Osteoblast (primary cell): ENCODE results near the gene PCSK9. TPM values are rescaled to one million over a fixed set of nuclear protein-coding genes. Genes with fewer than 3 reads are reported as not detected.

ENCODE experiments used
- DNase-seq: peaks from one replicate; pipeline ENCODE4 v3.0.0; 2011; ENCODE audit warnings: low spot score, mixed read lengths; ENCODE audit not compliant: insufficient read length; ENCODE audit errors: missing footprints
- H2AFZ ChIP-seq: 2 replicates; pipeline ENCODE4 v1.6.0; 2011; ENCODE audit warnings: mild to moderate bottlenecking, low read length
- H3K27ac ChIP-seq: 2 replicates; pipeline ENCODE4 v1.5.1; 2011; ENCODE audit warnings: mild to moderate bottlenecking, low read depth, low read length, moderate library complexity
- H3K27me3 ChIP-seq: 2 replicates; pipeline ENCODE4 v1.6.0; 2012; ENCODE audit warnings: mild to moderate bottlenecking, control low read depth, inconsistent platforms, low read length, moderate library complexity; ENCODE audit not compliant: insufficient read depth
- H3K36me3 ChIP-seq: 2 replicates; pipeline ENCODE4 v1.5.1; 2011; ENCODE audit warnings: mild to moderate bottlenecking, low read length, control low read depth, moderate library complexity; ENCODE audit not compliant: insufficient read depth
- H3K4me1 ChIP-seq: 2 replicates; pipeline ENCODE4 v1.5.1; 2011; ENCODE audit warnings: mild to moderate bottlenecking, low read length, control low read depth, moderate library complexity; ENCODE audit not compliant: insufficient read depth
- H3K4me2 ChIP-seq: 2 replicates; pipeline ENCODE4 v1.6.0; 2011; ENCODE audit warnings: mild to moderate bottlenecking, low read length; ENCODE audit not compliant: insufficient read depth
- H3K4me3 ChIP-seq: fragments of 200-600 bp; sonication (generic); 3 replicates; pipeline ENCODE4 v1.5.1; 2012; ENCODE audit warnings: mild to moderate bottlenecking, low read length, inconsistent platforms; ENCODE audit not compliant: insufficient read depth
- H3K79me2 ChIP-seq: 2 replicates; pipeline ENCODE4 v1.6.0; 2012; ENCODE audit warnings: mild to moderate bottlenecking, low read length, control low read depth, inconsistent platforms; ENCODE audit not compliant: insufficient read depth
- H3K9me3 ChIP-seq: 2 replicates; pipeline ENCODE4 v1.5.1; 2011; ENCODE audit warnings: low read depth, low read length, control low read depth
- H4K20me1 ChIP-seq: 2 replicates; pipeline ENCODE4 v1.6.0; 2012; ENCODE audit warnings: mild to moderate bottlenecking, low read length, control low read depth; ENCODE audit not compliant: insufficient read depth
- CTCF ChIP-seq: IDR thresholded peaks from 2 replicates; pipeline ENCODE4 v1.5.1; 2011; ENCODE audit warnings: mild to moderate bottlenecking, low read depth, low read length, moderate library complexity; ENCODE audit errors: extremely low read depth
- total RNA-seq: library from RNA; depleted of rRNA; stranded (reverse); fragments of >200 nt; gene quantifications from 2 replicates; pipeline ENCODE4 v1.2.3, GENCODE V29; 2012

Gene PCSK9
- total RNA-seq, 1 donor, result 6.5 TPM

GRCh38 chr1:54991939-54992338 is 47.4 kb upstream of the PCSK9 start:
- no peak overlapping the region for H3K4me3 ChIP-seq
- no peak overlapping the region for H3K27ac ChIP-seq
- no peaks in the 10 kb centered on the region for H3K4me1 ChIP-seq
- H3K27me3 ChIP-seq, result peaks cover 18% of the 10 kb centered on the region
- H3K4me2 ChIP-seq, result no peak overlapping the region
- TF ChIP-seq CTCF, result no peak
- H3K9me3 ChIP-seq, result no peaks in the 10 kb centered on the region
- no peak for DNase-seq
- H2AFZ ChIP-seq, result no peak overlapping the region
- H3K36me3 ChIP-seq, result no peaks in the 10 kb centered on the region
- H3K79me2 ChIP-seq, result no peaks in the 10 kb centered on the region
- no peaks in the 10 kb centered on the region for H4K20me1 ChIP-seq

- H3K4me2 ChIP-seq, result no peak overlapping the region
- H3K27ac ChIP-seq, result no peak overlapping the region
- no peak for DNase-seq
- no peaks in the 10 kb centered on the region for H3K9me3 ChIP-seq
- no peaks in the 10 kb centered on the region for H3K79me2 ChIP-seq
- no peak overlapping the region for H2AFZ ChIP-seq
- no peak overlapping the region for H3K4me3 ChIP-seq
- H4K20me1 ChIP-seq, result no peaks in the 10 kb centered on the region
- TF ChIP-seq CTCF, result no peak
- no peaks in the 10 kb centered on the region for H3K36me3 ChIP-seq
- H3K27me3 ChIP-seq, result peaks cover 28% of the 10 kb centered on the region
- no peaks in the 10 kb centered on the region for H3K4me1 ChIP-seq
Observed at GRCh38 chr1:54993140-54993539, 46.2 kb upstream of the PCSK9 start.

- no peaks in the 10 kb centered on the region for H3K9me3 ChIP-seq
- no peak overlapping the region for H3K4me3 ChIP-seq
- no peak overlapping the region for H3K27ac ChIP-seq
- peaks cover 30% of the 10 kb centered on the region for H3K27me3 ChIP-seq
- H3K4me1 ChIP-seq, result no peaks in the 10 kb centered on the region
- no peaks in the 10 kb centered on the region for H3K36me3 ChIP-seq
- H3K79me2 ChIP-seq, result no peaks in the 10 kb centered on the region
- no peak overlapping the region for H2AFZ ChIP-seq
- H4K20me1 ChIP-seq, result no peaks in the 10 kb centered on the region
- H3K4me2 ChIP-seq, result no peak overlapping the region
- DNase-seq, result no peak
- no peak for TF ChIP-seq CTCF
Observed at GRCh38 chr1:54994355-54994990, 44.9 kb upstream of the PCSK9 start.

- no peak overlapping the region for H3K4me2 ChIP-seq
- no peaks in the 10 kb centered on the region for H3K4me1 ChIP-seq
- DNase-seq, result peak; percentile 65
- H4K20me1 ChIP-seq, result no peaks in the 10 kb centered on the region
- H2AFZ ChIP-seq, result no peak overlapping the region
- no peak for TF ChIP-seq CTCF
- no peaks in the 10 kb centered on the region for H3K36me3 ChIP-seq
- H3K4me3 ChIP-seq, result no peak overlapping the region
- H3K27ac ChIP-seq, result no peak overlapping the region
- peaks cover 30% of the 10 kb centered on the region for H3K27me3 ChIP-seq
- H3K79me2 ChIP-seq, result no peaks in the 10 kb centered on the region
- no peaks in the 10 kb centered on the region for H3K9me3 ChIP-seq
Observed at GRCh38 chr1:54995013-54995760, 44.2 kb upstream of the PCSK9 start.
